Neural cell (in vitro differentiated cells): ENCODE results near the gene CACNA1H. TPM values are rescaled to one million over a fixed set of nuclear protein-coding genes. Genes with fewer than 3 reads are reported as not detected.

Experiments used
- H2AFZ ChIP-seq: fragments of 200-600, 300-800 bp; sonication (generic), shearing (Covaris generic); 2 replicates; pipeline ENCODE4 v1.6.0; 2014; ENCODE audit warnings: low read depth, mild to moderate bottlenecking, antibody characterized with exemption, low read length, moderate library complexity
- H3F3A ChIP-seq: fragments of 200-600 bp; shearing (Covaris generic); 2 replicates; pipeline ENCODE4 v1.6.1; 2016; ENCODE audit warnings: mild to moderate bottlenecking, moderate library complexity, mixed read lengths, antibody characterized with exemption, low read length; ENCODE audit not compliant: insufficient read depth, poor library complexity, severe bottlenecking
- H3K27ac ChIP-seq: fragments of 200-600, 300-800 bp; sonication (generic), shearing (Covaris generic); 2 replicates; pipeline ENCODE4 v1.5.1; 2014; ENCODE audit warnings: mild to moderate bottlenecking, low read length, moderate library complexity
- H3K27me3 ChIP-seq: fragments of 300-800, 200-600 bp; sonication (generic), shearing (Covaris generic); 2 replicates; pipeline ENCODE4 v1.6.0; 2014; ENCODE audit warnings: mild to moderate bottlenecking, low read depth, low read length, moderate library complexity; ENCODE audit not compliant: insufficient read depth
- H3K36me3 ChIP-seq: fragments of 300-800, 200-600 bp; sonication (generic), shearing (Covaris generic); 2 replicates; pipeline ENCODE4 v1.5.1; 2014; ENCODE audit warnings: mild to moderate bottlenecking, antibody characterized with exemption, low read length, moderate library complexity; ENCODE audit not compliant: insufficient read depth
- H3K4me2 ChIP-seq: fragments of 300-800, 200-600 bp; sonication (generic), shearing (Covaris generic); 2 replicates; pipeline ENCODE4 v1.6.0; 2014; ENCODE audit warnings: mild to moderate bottlenecking, low read length
- H3K4me3 ChIP-seq: fragments of 300-800, 200-600 bp; sonication (generic), shearing (Covaris generic); 2 replicates; pipeline ENCODE4 v1.5.1; 2014; ENCODE audit warnings: mild to moderate bottlenecking, low read length, moderate library complexity
- H3K79me2 ChIP-seq: fragments of 200-600 bp; shearing (Covaris generic); replicated peaks from 2 replicates; pipeline ENCODE4 v1.6.0; 2014; ENCODE audit warnings: mild to moderate bottlenecking, low read length, moderate library complexity; ENCODE audit not compliant: insufficient read depth
- H3K9ac ChIP-seq: fragments of 300-800, 200-600 bp; sonication (generic), shearing (Covaris generic); 2 replicates; pipeline ENCODE4 v1.6.1; 2016; ENCODE audit warnings: mild to moderate bottlenecking, low read length, mixed read lengths
- H3K9me2 ChIP-seq: fragments of 200-600 bp; shearing (Covaris generic); 2 replicates; pipeline ENCODE4 v1.6.1; 2016; ENCODE audit warnings: mild to moderate bottlenecking, low read length, mixed read lengths; ENCODE audit not compliant: insufficient read depth
- H3K9me3 ChIP-seq: fragments of 200-600, 300-800 bp; sonication (generic), shearing (Covaris generic); 2 replicates; pipeline ENCODE4 v1.6.1; 2016; ENCODE audit warnings: mild to moderate bottlenecking, mixed run types, low read length, moderate library complexity, mixed read lengths
- H4K20me1 ChIP-seq: fragments of 200-600 bp; shearing (Covaris generic); 2 replicates; pipeline ENCODE4 v1.6.1; 2016; ENCODE audit warnings: mild to moderate bottlenecking, mixed run types; ENCODE audit not compliant: insufficient read depth
- CTCF ChIP-seq: fragments of 450-650 bp; IDR thresholded peaks from 2 replicates; pipeline ENCODE4 v1.5.1; 2014; ENCODE audit warnings: antibody characterized with exemption, mild to moderate bottlenecking, moderate library complexity; ENCODE audit not compliant: poor library complexity, severe bottlenecking
- EP300 ChIP-seq: fragments of 450-650 bp; conservative IDR thresholded peaks from 2 replicates; pipeline ENCODE4 v1.6.1; 2014; ENCODE audit warnings: antibody characterized with exemption, mild to moderate bottlenecking, moderate library complexity; ENCODE audit not compliant: poor library complexity, severe bottlenecking
- EZH2 ChIP-seq: fragments of 200-600, 300-800 bp; shearing (Covaris generic), sonication (generic); IDR thresholded peaks from 2 replicates; pipeline ENCODE4 v1.6.1; 2014; ENCODE audit warnings: antibody characterized with exemption, low read length, borderline replicate concordance, mild to moderate bottlenecking; ENCODE audit not compliant: insufficient read depth, poor library complexity, severe bottlenecking
- MXI1 ChIP-seq: fragments of 450-650 bp; conservative IDR thresholded peaks from 2 replicates; pipeline ENCODE4 v1.6.1; 2014; ENCODE audit warnings: antibody characterized with exemption, mild to moderate bottlenecking; ENCODE audit not compliant: poor library complexity, severe bottlenecking
- POLR2AphosphoS5 ChIP-seq: IDR thresholded peaks from 2 replicates; pipeline ENCODE4 v1.6.1; 2012
- RAD21 ChIP-seq: fragments of 450-650 bp; conservative IDR thresholded peaks from 2 replicates; pipeline ENCODE4 v1.6.1; 2014; ENCODE audit warnings: antibody characterized with exemption, mild to moderate bottlenecking, moderate library complexity
- SMC3 ChIP-seq: fragments of 450-650 bp; conservative IDR thresholded peaks from 2 replicates; pipeline ENCODE4 v1.6.1; 2014; ENCODE audit warnings: antibody characterized with exemption, mild to moderate bottlenecking, moderate library complexity; ENCODE audit not compliant: poor library complexity
- TAF1 ChIP-seq: IDR thresholded peaks from 2 replicates; pipeline ENCODE4 v1.6.1; 2012; ENCODE audit warnings: low read depth
- polyA plus RNA-seq: library from polyadenylated mRNA; depleted of rRNA; stranded (reverse); fragments of >200 nt; gene quantifications from 2 replicates; pipeline ENCODE4 v1.2.3, GENCODE V29; 2014
- TF ChIP-seq, protein P1 (sequence below): IDR thresholded peaks from 2 replicates; pipeline ENCODE4 v1.6.1; 2012; ENCODE audit warnings: borderline replicate concordance

The CACNA1H gene
- polyA plus RNA-seq, 1 donor from 2014 or later: 27.7 TPM

- Histone ChIP-seq H3K4me2 (no peak overlapping the region), H3K36me3 (no peaks in the 10 kb centered on the region), H3K9me2 (no peaks in the 10 kb centered on the region), H3K9me3 (no peaks in the 10 kb centered on the region), H3K4me3 (peak overlapping the region; percentile 44), H3K27ac (peak overlapping the region; percentile 28), H4K20me1 (no peaks in the 10 kb centered on the region), H3F3A (no peaks in the 10 kb centered on the region), H3K79me2 (no peaks in the 10 kb centered on the region), H3K27me3 (no peaks in the 10 kb centered on the region), H3K9ac (peak overlapping the region; percentile 20), H2AFZ (no peak overlapping the region)
- TF ChIP-seq CTCF: no peak
- TF ChIP-seq, protein P1, sequence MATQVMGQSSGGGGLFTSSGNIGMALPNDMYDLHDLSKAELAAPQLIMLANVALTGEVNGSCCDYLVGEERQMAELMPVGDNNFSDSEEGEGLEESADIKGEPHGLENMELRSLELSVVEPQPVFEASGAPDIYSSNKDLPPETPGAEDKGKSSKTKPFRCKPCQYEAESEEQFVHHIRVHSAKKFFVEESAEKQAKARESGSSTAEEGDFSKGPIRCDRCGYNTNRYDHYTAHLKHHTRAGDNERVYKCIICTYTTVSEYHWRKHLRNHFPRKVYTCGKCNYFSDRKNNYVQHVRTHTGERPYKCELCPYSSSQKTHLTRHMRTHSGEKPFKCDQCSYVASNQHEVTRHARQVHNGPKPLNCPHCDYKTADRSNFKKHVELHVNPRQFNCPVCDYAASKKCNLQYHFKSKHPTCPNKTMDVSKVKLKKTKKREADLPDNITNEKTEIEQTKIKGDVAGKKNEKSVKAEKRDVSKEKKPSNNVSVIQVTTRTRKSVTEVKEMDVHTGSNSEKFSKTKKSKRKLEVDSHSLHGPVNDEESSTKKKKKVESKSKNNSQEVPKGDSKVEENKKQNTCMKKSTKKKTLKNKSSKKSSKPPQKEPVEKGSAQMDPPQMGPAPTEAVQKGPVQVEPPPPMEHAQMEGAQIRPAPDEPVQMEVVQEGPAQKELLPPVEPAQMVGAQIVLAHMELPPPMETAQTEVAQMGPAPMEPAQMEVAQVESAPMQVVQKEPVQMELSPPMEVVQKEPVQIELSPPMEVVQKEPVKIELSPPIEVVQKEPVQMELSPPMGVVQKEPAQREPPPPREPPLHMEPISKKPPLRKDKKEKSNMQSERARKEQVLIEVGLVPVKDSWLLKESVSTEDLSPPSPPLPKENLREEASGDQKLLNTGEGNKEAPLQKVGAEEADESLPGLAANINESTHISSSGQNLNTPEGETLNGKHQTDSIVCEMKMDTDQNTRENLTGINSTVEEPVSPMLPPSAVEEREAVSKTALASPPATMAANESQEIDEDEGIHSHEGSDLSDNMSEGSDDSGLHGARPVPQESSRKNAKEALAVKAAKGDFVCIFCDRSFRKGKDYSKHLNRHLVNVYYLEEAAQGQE: no peak
- TF ChIP-seq MXI1: no peak
- TF ChIP-seq POLR2AphosphoS5: no peak
- no peak for TF ChIP-seq SMC3
- no peak for TF ChIP-seq EZH2
- no peak for TF ChIP-seq RAD21
- no peak for TF ChIP-seq EP300
- TF ChIP-seq TAF1: no peak
Observed at GRCh38 chr16:1182950-1183907, 30.3 kb downstream of the CACNA1H start.

DNA sequence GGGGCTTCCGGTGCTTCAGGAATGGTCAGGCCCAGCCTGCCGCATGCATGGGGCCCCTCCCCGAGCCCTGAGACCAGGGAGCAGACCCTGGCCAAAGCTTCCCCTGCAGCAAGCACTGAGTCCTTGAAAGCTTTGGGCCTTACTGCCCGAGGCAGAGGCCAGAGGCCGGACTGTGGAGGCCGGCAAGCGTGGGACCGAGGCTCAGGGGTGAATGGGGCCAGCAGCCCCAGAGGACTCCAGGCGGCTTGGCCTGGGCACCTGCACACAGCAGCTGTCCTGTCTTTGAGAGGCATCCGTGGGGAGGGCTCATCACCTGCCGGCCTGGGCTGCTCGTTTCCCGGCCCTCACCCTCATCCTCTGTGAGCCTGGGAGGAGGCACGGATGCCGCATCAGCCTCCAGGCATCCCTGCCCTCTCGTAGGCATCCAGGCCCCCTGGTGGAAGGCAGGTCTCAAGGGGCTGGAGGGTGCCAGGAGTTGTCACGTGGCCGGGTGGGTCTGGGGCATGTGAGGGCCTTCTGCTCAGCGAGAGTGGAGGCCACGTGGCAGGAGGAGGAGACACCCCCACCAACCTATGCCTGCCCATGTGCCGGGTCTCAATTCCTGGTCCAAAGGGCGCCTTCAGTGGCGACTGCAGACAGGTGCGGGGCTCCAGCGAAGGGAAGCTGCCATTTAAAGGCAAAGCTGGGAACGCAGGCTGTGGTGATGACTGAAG lies 31.4 kb downstream of the CACNA1H start:
- H3K9me2 ChIP-seq: no peaks in the 10 kb centered on the region
- no peak overlapping the region for H3K9ac ChIP-seq
- peak overlapping the region; percentile 28 for H3K27ac ChIP-seq
- H3K4me2 ChIP-seq: no peak overlapping the region
- H3K27me3 ChIP-seq: no peaks in the 10 kb centered on the region
- H4K20me1 ChIP-seq: no peaks in the 10 kb centered on the region
- TF ChIP-seq POLR2AphosphoS5 (no peak), TAF1 (no peak), EZH2 (no peak), RAD21 (no peak), SMC3 (no peak), EP300 (no peak), MXI1 (no peak), CTCF (no peak)
- TF ChIP-seq, protein P1: no peak
- H3F3A ChIP-seq: no peaks in the 10 kb centered on the region
- H3K36me3 ChIP-seq: no peaks in the 10 kb centered on the region
- H3K79me2 ChIP-seq: no peaks in the 10 kb centered on the region
- no peak overlapping the region for H3K4me3 ChIP-seq
- no peak overlapping the region for H2AFZ ChIP-seq
- no peaks in the 10 kb centered on the region for H3K9me3 ChIP-seq
